ENCODE results near the gene CHST9. TPM values are rescaled to one million over a fixed set of nuclear protein-coding genes. Genes with fewer than 3 reads are reported as not detected.

CHST9 gene
- total RNA-seq, 4 donors from 2014 or later = 0.16 to 0.80 (median 0.41) TPM; not detected in 1

- Histone ChIP-seq H3K4me1 (no peaks in the 10 kb centered on the region), H3K27ac (no peak overlapping the region), H3K36me3 (no peaks in the 10 kb centered on the region), H3K9me3 (no peaks in the 10 kb centered on the region), H3K4me3 (no peak overlapping the region), H3K27me3 (no peaks in the 10 kb centered on the region)
- WGBS, 2 donors (ENCODE audit: low coverage in 1 of 2) = 62% methylated on average over 2 of the region's 2 CpGs; no CpG with 5 or more reads in 1 of the 2 donors
- no peak for DNase-seq
- in situ Hi-C loops (cut with MboI; ENCODE audit: low pct_ligation_motif_present in 1 of 4, low pct_unique_long_range_greater_than_20kb in 1 of 4, low sequenced_read_pairs in 3 of 4) (no loop called here), intact Hi-C loops (cut with DNase I; ENCODE audit: low total_unique reads) (no loop called here)
- no peak for TF ChIP-seq POLR2A (IDR thresholded peaks at IDR 0.05)
- TF ChIP-seq EP300 (IDR thresholded peaks at IDR 0.05; ENCODE audit: low read depth) = no peak
- TF ChIP-seq POLR2AphosphoS5 (IDR thresholded peaks at IDR 0.05) = no peak
- TF ChIP-seq CTCF (IDR thresholded peaks at IDR 0.05) = no peak
Observed at GRCh38 chr18:26919201-26919600, 265.9 kb downstream of the CHST9 start.

- Histone ChIP-seq H3K27me3 (no peaks in the 10 kb centered on the region), H3K4me1 (no peaks in the 10 kb centered on the region), H3K4me3 (no peak overlapping the region), H3K36me3 (no peaks in the 10 kb centered on the region), H3K9me3 (no peaks in the 10 kb centered on the region), H3K27ac (no peak overlapping the region)
- no peak for DNase-seq
- TF ChIP-seq CTCF (IDR thresholded peaks at IDR 0.05) = no peak
- TF ChIP-seq POLR2AphosphoS5 (IDR thresholded peaks at IDR 0.05) = no peak
- TF ChIP-seq EP300 (IDR thresholded peaks at IDR 0.05; ENCODE audit: low read depth) = no peak
- no peak for TF ChIP-seq POLR2A (IDR thresholded peaks at IDR 0.05)
- intact Hi-C loops (cut with DNase I; ENCODE audit: low total_unique reads) (loop anchor here (1.0 kb wide), 1 partner anchor 46 kb away; no protein-coding TSS in a partner anchor), in situ Hi-C loops (cut with MboI; ENCODE audit: low pct_ligation_motif_present in 1 of 4, low pct_unique_long_range_greater_than_20kb in 1 of 4, low sequenced_read_pairs in 3 of 4) (no loop called here)
- WGBS, 2 donors (ENCODE audit: low coverage in 1 of 2) = 65 to 79% methylated on average over 4 of the region's 4 CpGs
Observed at GRCh38 chr18:26911840-26912239, 273.3 kb downstream of the CHST9 start.

DNA sequence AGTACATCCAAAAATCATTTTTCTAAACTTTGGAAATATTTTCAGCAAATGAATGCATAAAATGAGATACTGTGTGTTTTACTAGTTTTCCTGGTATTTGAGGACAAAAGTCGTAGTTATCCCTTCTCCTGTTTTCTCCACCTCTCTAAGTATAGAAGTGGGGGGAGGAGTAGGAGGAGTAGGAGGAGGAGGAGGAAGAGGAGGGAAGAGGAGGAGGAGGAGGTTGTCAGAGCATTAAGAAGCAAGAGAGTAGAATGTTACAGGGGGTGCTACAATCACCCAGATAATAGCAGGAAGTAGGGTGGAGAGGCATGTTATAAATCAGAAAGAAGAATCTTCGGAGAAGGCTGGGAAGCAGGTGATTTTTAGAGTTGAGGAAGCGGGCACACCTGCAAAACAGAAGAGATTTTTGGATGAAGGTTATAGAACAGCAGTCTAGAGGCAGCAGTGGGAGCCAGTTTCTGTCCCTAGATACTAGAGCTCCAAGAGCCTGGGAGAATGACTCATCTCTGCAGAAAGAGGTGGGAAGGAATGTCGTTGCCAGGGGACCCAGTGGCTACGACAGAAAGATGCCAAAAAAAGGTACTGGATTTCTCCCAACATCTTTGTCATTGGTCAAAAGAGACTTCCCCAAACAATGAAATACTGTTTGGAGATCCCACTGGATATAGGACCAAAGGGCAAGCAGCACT, 275.4 kb downstream of the CHST9 start:
- Histone ChIP-seq H3K36me3 (no peaks in the 10 kb centered on the region), H3K27ac (no peak overlapping the region), H3K4me3 (no peak overlapping the region), H3K4me1 (no peaks in the 10 kb centered on the region), H3K27me3 (no peaks in the 10 kb centered on the region), H3K9me3 (no peaks in the 10 kb centered on the region)
- in situ Hi-C loops (cut with MboI; ENCODE audit: low pct_ligation_motif_present in 1 of 4, low pct_unique_long_range_greater_than_20kb in 1 of 4, low sequenced_read_pairs in 3 of 4) = no loop called here
- TF ChIP-seq CTCF (IDR thresholded peaks at IDR 0.05) = no peak
- TF ChIP-seq POLR2AphosphoS5 (IDR thresholded peaks at IDR 0.05) = no peak
- TF ChIP-seq EP300 (IDR thresholded peaks at IDR 0.05; ENCODE audit: low read depth) = no peak
- no peak for TF ChIP-seq POLR2A (IDR thresholded peaks at IDR 0.05)
- 25 to 55% methylated on average over 1 to 5 of the region's 5 CpGs for whole genome bisulfite sequencing, 2 donors (ENCODE audit: low coverage in 1 of 2)
- intact Hi-C loops (cut with DNase I; ENCODE audit: low total_unique reads) = no loop called here
- DNase-seq = no peak

DNA sequence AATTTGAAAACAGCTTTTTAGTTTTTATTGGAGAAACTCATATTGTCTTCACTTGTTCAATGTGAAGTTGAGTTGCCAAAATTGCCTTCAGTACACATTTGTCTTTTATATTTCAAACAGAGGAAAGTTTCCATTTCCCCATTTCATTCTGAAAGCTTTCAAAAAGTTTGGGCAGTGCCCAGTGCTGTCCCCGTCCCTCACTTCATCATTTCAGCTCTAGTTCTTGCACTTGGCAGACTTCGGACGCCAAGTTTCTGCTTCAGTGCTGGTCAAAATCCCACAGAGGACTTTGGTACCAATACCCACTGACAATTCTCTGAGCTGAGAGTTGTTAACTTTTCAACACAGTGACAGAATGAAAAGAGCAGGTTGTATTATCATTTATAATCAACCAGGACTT, 276.2 kb downstream of the CHST9 start:
- no peak for TF ChIP-seq POLR2AphosphoS5 (IDR thresholded peaks at IDR 0.05)
- TF ChIP-seq CTCF (IDR thresholded peaks at IDR 0.05) = no peak
- no peak for TF ChIP-seq EP300 (IDR thresholded peaks at IDR 0.05; ENCODE audit: low read depth)
- no peak for TF ChIP-seq POLR2A (IDR thresholded peaks at IDR 0.05)
- Histone ChIP-seq H3K36me3 (no peaks in the 10 kb centered on the region), H3K27ac (no peak overlapping the region), H3K4me3 (no peak overlapping the region), H3K4me1 (no peaks in the 10 kb centered on the region), H3K27me3 (no peaks in the 10 kb centered on the region), H3K9me3 (no peaks in the 10 kb centered on the region)
- intact Hi-C loops (cut with DNase I; ENCODE audit: low total_unique reads) = no loop called here
- no peak for DNase-seq
- in situ Hi-C loops (cut with MboI; ENCODE audit: low pct_ligation_motif_present in 1 of 4, low pct_unique_long_range_greater_than_20kb in 1 of 4, low sequenced_read_pairs in 3 of 4) = no loop called here
- WGBS, 2 donors (ENCODE audit: low coverage in 1 of 2) = 64 to 65% methylated on average over 2 to 3 of the region's 3 CpGs

Data from transverse colon (tissue), 4 donors.